Midbrain (tissue), 1 donor: Measurements from ENCODE around the gene NR2C2.
"Not testable (repeated sequence)": the region's sequence is repeated elsewhere in the genome, so short reads cannot be mapped to it uniquely, and the experiment has no call there.

ENCODE experiments used
- DNase-seq: peaks from one replicate; lab custom pipeline; 2025; lab: John Stamatoyannopoulos, UW

NR2C2 gene

GRCh38 chr3:14959359-14959943 lies 12.1 kb downstream of the NR2C2 start:
- DNase-seq, result no peak

GRCh38 chr3:14962762-14963161 lies 15.4 kb downstream of the NR2C2 start:
- no peak for DNase-seq

- no peak for DNase-seq
These were observed 19.9 kb downstream of the NR2C2 start for GRCh38 chr3:14967285-14967684.

GRCh38 chr3:14969671-14970070 lies 22.3 kb downstream of the NR2C2 start:
- DNase-seq, result no peak

- no peak for DNase-seq
These were observed 28.9 kb downstream of the NR2C2 start for GRCh38 chr3:14976317-14976716.

- DNase-seq, result no peak
These were observed 33.3 kb downstream of the NR2C2 start for GRCh38 chr3:14980689-14981088.

- no peak for DNase-seq
These were observed 37.3 kb downstream of the NR2C2 start for GRCh38 chr3:14984581-14985113.

GRCh38 chr3:14988988-14989394 lies 41.6 kb downstream of the NR2C2 start:
- no peak for DNase-seq

- no peak for DNase-seq
These were observed 42.8 kb downstream of the NR2C2 start for GRCh38 chr3:14989943-14990779.

- DNase-seq, result no peak
These were observed 43.4 kb downstream of the NR2C2 start for GRCh38 chr3:14990780-14991148.

GRCh38 chr3:14991151-14991742 lies 43.9 kb downstream of the NR2C2 start:
- no peak for DNase-seq

GRCh38 chr3:14991818-14992612 lies 44.6 kb downstream of the NR2C2 start:
- no peak for DNase-seq

GRCh38 chr3:14997941-14998340 lies 50.6 kb downstream of the NR2C2 start:
- DNase-seq, result no peak

- not testable (repeated sequence) for DNase-seq
These were observed 51.8 kb downstream of the NR2C2 start for GRCh38 chr3:14999182-14999581.

- DNase-seq, result no peak
These were observed 60.3 kb downstream of the NR2C2 start for GRCh38 chr3:15007681-15008141.

- DNase-seq, result no peak
These were observed 61.8 kb downstream of the NR2C2 start for GRCh38 chr3:15009167-15009566.

- DNase-seq, result no peak
These were observed 63.3 kb downstream of the NR2C2 start for GRCh38 chr3:15010664-15011063.

- DNase-seq, result no peak
These were observed 63.8 kb downstream of the NR2C2 start for GRCh38 chr3:15011174-15011573.

- DNase-seq, result no peak
These were observed 67.4 kb downstream of the NR2C2 start for GRCh38 chr3:15014606-15015328.

- DNase-seq, result no peak
These were observed 68.1 kb downstream of the NR2C2 start for GRCh38 chr3:15015456-15015855.

GRCh38 chr3:15017191-15017590 lies 69.8 kb downstream of the NR2C2 start:
- no peak for DNase-seq
